ENCODE data around the gene ZNF669. TPM values are rescaled to one million over a fixed set of nuclear protein-coding genes. Genes with fewer than 3 reads are reported as not detected.
"Not testable (repeated sequence)": the region's sequence is repeated elsewhere in the genome, so short reads cannot be mapped to it uniquely, and the experiment has no call there.

The ZNF669 gene
- 9.2 TPM for total RNA-seq (2013)
- polyA plus RNA-seq (1 to 10 TPM; 5.1 to 8.9 (median 8.9) TPM), polyA minus RNA-seq (4.4 and 14.8 TPM in 2 replicates), total RNA-seq (2.8 to 10.7 (median 6.1) reads per million in 11 experiments)

GRCh38 chr1:247103859-247104591 is at the start of gene ZNF669:
TSS of gene ZNF669 (minus strand) at chr1:247104356. CDS start at chr1:247104199, 157 bp downstream.
- Histone ChIP-seq H3K79me2 (ENCODE audit: insufficient read depth, low read length) (peaks cover 21% of the 10 kb centered on the region), H3K9me3 (replicated peaks in 1 of 2; ENCODE audit: control insufficient read depth in 1 of 2, insufficient read depth in 1 of 2, low read length in 2 of 2) (peaks cover 40 to 46% of the 10 kb centered on the region in 2 donors), H3K27ac (ENCODE audit: low read depth in 1 of 2, low read length in 2 of 2) (peak within 1 kb of the TSS; percentile 70 to 87), H3K4me2 (replicated peaks; ENCODE audit: extremely low read depth, low read length, poor library complexity, severe bottlenecking) (peak within 1 kb of the TSS; percentile 95), H3K9ac (ENCODE audit: insufficient read depth, low read length, poor library complexity, severe bottlenecking) (peak within 1 kb of the TSS; percentile 83), H4K20me1 (ENCODE audit: insufficient read depth, low read length) (no peaks in the 10 kb centered on the region), H2AFZ (ENCODE audit: insufficient read depth, low read depth, low read length, poor library complexity, severe bottlenecking) (peak within 1 kb of the TSS; percentile 95), H3K4me1 (ENCODE audit: control insufficient read depth in 1 of 2, insufficient read depth in 2 of 2, low read length in 2 of 2) (peaks cover 12% of the 10 kb centered on the region in 2 donors), H3K27me3 (ENCODE audit: control insufficient read depth in 2 of 2, insufficient read depth in 2 of 2, low read length in 2 of 2) (peaks cover 0 to 12% of the 10 kb centered on the region in 2 donors), H3K36me3 (replicated peaks in 1 of 2; ENCODE audit: control insufficient read depth in 1 of 2, insufficient read depth in 2 of 2, low read length in 2 of 2) (peaks cover 20 to 27% of the 10 kb centered on the region in 2 donors), H3K4me3 (replicated peaks in 1 of 3; ENCODE audit: low read depth in 2 of 3, low read length in 3 of 3) (peak within 1 kb of the TSS; percentile 67 to 95 (median 78))
- Mint-ChIP-seq H3K4me1 (peaks cover 14% of the 10 kb centered on the region), H3K9me3 (peaks cover 29 to 78% (median 63%) of the 10 kb centered on the region in 7 donors), H3K27ac (peak within 1 kb of the TSS; percentile 81 to 94 (median 92)), H3K27me3 (ENCODE audit: low read depth in 3 of 3) (peaks cover 11 to 19% (median 19%) of the 10 kb centered on the region in 3 donors), H3K4me3 (peak within 1 kb of the TSS; percentile 91 to 96), H3K36me3 (peaks cover 31 to 42% of the 10 kb centered on the region in 2 donors)
- under 1% methylated on average over 42 of the region's 58 CpGs for WGBS (ENCODE audit: insufficient coverage)
- TF ChIP-seq CTCF (IDR thresholded peaks at IDR 0.05) = no peak
- peak; percentile 95 to 98 (median 95) for DNase-seq
- intact Hi-C loops (cut with micrococcal nuclease) = loop anchor here in 1 of 2 donors (10.0 kb wide), 1 partner anchor 111 kb away; no protein-coding TSS in a partner anchor

GRCh38 chr1:247147781-247148180 is 43.6 kb upstream of the ZNF669 start:
- no CpG with 5 or more reads among the region's 2 CpGs for WGBS (ENCODE audit: insufficient coverage)
- peaks cover 3 to 68% of the 10 kb centered on the region in 2 donors for H3K36me3 ChIP-seq (replicated peaks in 1 of 2; ENCODE audit: control insufficient read depth in 1 of 2, insufficient read depth in 2 of 2, low read length in 2 of 2)
- no peak for DNase-seq

GRCh38 chr1:247147120-247147519 is 43.0 kb upstream of the ZNF669 start:
- 100% methylated on average over 3 of the region's 10 CpGs for WGBS (ENCODE audit: insufficient coverage)
- H3K4me3 Mint-ChIP-seq; H3K27ac Mint-ChIP-seq; H3K27me3 Mint-ChIP-seq (ENCODE audit: low read depth in 3 of 3); H3K4me1 Mint-ChIP-seq; DNase-seq; H3K9ac ChIP-seq (ENCODE audit: insufficient read depth, low read length, poor library complexity, severe bottlenecking); H4K20me1 ChIP-seq (ENCODE audit: insufficient read depth, low read length); intact Hi-C loops (cut with micrococcal nuclease); H2AFZ ChIP-seq (ENCODE audit: insufficient read depth, low read depth, low read length, poor library complexity, severe bottlenecking); H3K27ac ChIP-seq (ENCODE audit: low read depth in 1 of 2, low read length in 2 of 2); H3K27me3 ChIP-seq (ENCODE audit: control insufficient read depth in 2 of 2, insufficient read depth in 2 of 2, low read length in 2 of 2); H3K4me1 ChIP-seq (ENCODE audit: control insufficient read depth in 1 of 2, insufficient read depth in 2 of 2, low read length in 2 of 2); H3K79me2 ChIP-seq (ENCODE audit: insufficient read depth, low read length); H3K4me2 ChIP-seq (replicated peaks; ENCODE audit: extremely low read depth, low read length, poor library complexity, severe bottlenecking): not testable (repeated sequence)
- Histone ChIP-seq H3K36me3 (replicated peaks in 1 of 2; ENCODE audit: control insufficient read depth in 1 of 2, insufficient read depth in 2 of 2, low read length in 2 of 2) (peaks cover 0 to 68% of the 10 kb centered on the region in 2 donors), H3K9me3 (replicated peaks in 1 of 2; ENCODE audit: control insufficient read depth in 1 of 2, insufficient read depth in 1 of 2, low read length in 2 of 2) (peaks cover 66 to 89% of the 10 kb centered on the region in 2 donors), H3K4me3 (replicated peaks in 1 of 3; ENCODE audit: low read depth in 2 of 3, low read length in 3 of 3) (peak overlapping the region in 1 of 3 experiments; percentile 4)
- peaks cover 34 to 71% of the 10 kb centered on the region in 2 donors for H3K36me3 Mint-ChIP-seq
- H3K9me3 Mint-ChIP-seq = peaks cover 42 to 90% (median 80%) of the 10 kb centered on the region in 7 donors

More at GRCh38 chr1:247147781-247148180, 43.6 kb upstream of the ZNF669 start:
- peaks cover 36 to 70% of the 10 kb centered on the region in 2 donors for H3K36me3 Mint-ChIP-seq
- Histone ChIP-seq H3K4me1 (ENCODE audit: control insufficient read depth in 1 of 2, insufficient read depth in 2 of 2, low read length in 2 of 2) (no peaks in the 10 kb centered on the region), H3K9me3 (replicated peaks in 1 of 2; ENCODE audit: control insufficient read depth in 1 of 2, insufficient read depth in 1 of 2, low read length in 2 of 2) (peaks cover 69 to 89% of the 10 kb centered on the region in 2 donors), H3K4me2 (replicated peaks; ENCODE audit: extremely low read depth, low read length, poor library complexity, severe bottlenecking) (no peak overlapping the region), H3K27me3 (ENCODE audit: control insufficient read depth in 2 of 2, insufficient read depth in 2 of 2, low read length in 2 of 2) (no peaks in the 10 kb centered on the region), H2AFZ (ENCODE audit: insufficient read depth, low read depth, low read length, poor library complexity, severe bottlenecking) (no peak overlapping the region), H3K27ac (ENCODE audit: low read depth in 1 of 2, low read length in 2 of 2) (no peak overlapping the region), H4K20me1 (ENCODE audit: insufficient read depth, low read length) (no peaks in the 10 kb centered on the region), H3K9ac (ENCODE audit: insufficient read depth, low read length, poor library complexity, severe bottlenecking) (no peak overlapping the region), H3K79me2 (ENCODE audit: insufficient read depth, low read length) (peaks cover 6% of the 10 kb centered on the region), H3K4me3 (replicated peaks in 1 of 3; ENCODE audit: low read depth in 2 of 3, low read length in 3 of 3) (peak overlapping the region in 1 of 3 experiments; percentile 4)
- H3K9me3 Mint-ChIP-seq = peaks cover 42 to 90% (median 80%) of the 10 kb centered on the region in 7 donors
- H3K27me3 Mint-ChIP-seq (ENCODE audit: low read depth in 3 of 3) = no peaks in the 10 kb centered on the region
- no peak overlapping the region for H3K4me3 Mint-ChIP-seq
- TF ChIP-seq CTCF (IDR thresholded peaks at IDR 0.05) = no peak
- no peaks in the 10 kb centered on the region for H3K4me1 Mint-ChIP-seq
- H3K27ac Mint-ChIP-seq = no peak overlapping the region
- intact Hi-C loops (cut with micrococcal nuclease) = no loop called here
